IMR-90 (cell line): ENCODE data around the gene MYO10. TPM values are rescaled to one million over a fixed set of nuclear protein-coding genes. Genes with fewer than 3 reads are reported as not detected.

Source experiments
- ATAC-seq: fragments of 200-7000 bp; cut with Tn5 transposase; 2 replicates; pipeline ENCODE4 v1.9.1; 2020; ENCODE audit warnings: low read depth, mild to moderate bottlenecking, moderate library complexity
- BruUV-seq: library from RNA; stranded (reverse); fragments of 400-500 nt; replicated peaks from 2 replicates; lab custom pipeline; 2021; lab: Mats Ljungman, UMichigan
- CTCF ChIA-PET: fragments of 300-600 bp; formaldehyde crosslinking; extraction: SDS; loops from one replicate; lab custom pipeline; 2021; ENCODE audit warnings: antibody characterized with exemption; lab: Yijun Ruan, JAX
- POLR2A ChIA-PET: fragments of 300-600 bp; sonication (Branson Sonifier 250); formaldehyde crosslinking; loops from one replicate; lab custom pipeline; 2022; ENCODE audit warnings: antibody characterized with exemption; ENCODE audit not compliant: unreplicated experiment; lab: Charles Lee
- DNase-seq: peaks from one replicate; pipeline ENCODE4 v3.0.0; 2013
- H2AFZ ChIP-seq: replicated peaks from 2 replicates; pipeline ENCODE3; 2013; ENCODE audit warnings: low read length, mild to moderate bottlenecking; ENCODE audit not compliant: poor library complexity
- H2AK5ac ChIP-seq: 2 replicates; pipeline ENCODE4 v1.6.1; 2013; ENCODE audit warnings: low read depth, low read length, inconsistent platforms
- H2AK9ac ChIP-seq: replicated peaks from 2 replicates; pipeline ENCODE3; 2013; ENCODE audit warnings: mild to moderate bottlenecking, low read depth, low read length, moderate library complexity; ENCODE audit not compliant: poor library complexity
- H2BK120ac ChIP-seq: 2 replicates; pipeline ENCODE4 v1.6.1; 2013; ENCODE audit warnings: low read depth, low read length, inconsistent platforms
- H2BK15ac ChIP-seq: 3 replicates; pipeline ENCODE4 v1.6.1; 2013; ENCODE audit warnings: low read depth, low read length, inconsistent platforms
- H2BK20ac ChIP-seq: 2 replicates; pipeline ENCODE4 v1.6.1; 2013; ENCODE audit warnings: low read depth, mild to moderate bottlenecking, inconsistent platforms, low read length, moderate library complexity
- H2BK5ac ChIP-seq: 2 replicates; pipeline ENCODE4 v1.6.1; 2013; ENCODE audit warnings: mild to moderate bottlenecking, low read depth, low read length, inconsistent platforms; ENCODE audit not compliant: poor library complexity, severe bottlenecking
- H3K14ac ChIP-seq: replicated peaks from 2 replicates; pipeline ENCODE4 v1.6.1; 2013; ENCODE audit warnings: low read depth, low read length, inconsistent platforms
- H3K18ac ChIP-seq: 2 replicates; pipeline ENCODE4 v1.6.1; 2013; ENCODE audit warnings: low read depth, low read length, control low read depth
- H3K23ac ChIP-seq: 2 replicates; pipeline ENCODE4 v1.6.1; 2013; ENCODE audit warnings: low read depth, low read length, inconsistent platforms
- H3K27ac ChIP-seq: 2 replicates; pipeline ENCODE4 v1.5.1; 2013; ENCODE audit warnings: mild to moderate bottlenecking, control low read depth, low read length; ENCODE audit not compliant: insufficient read depth
- H3K27me3 ChIP-seq: 2 replicates; pipeline ENCODE4 v1.6.1; 2013; ENCODE audit warnings: low read length; ENCODE audit not compliant: control insufficient read depth, insufficient read depth
- H3K36me3 ChIP-seq: 2 replicates; pipeline ENCODE4 v1.6.1; 2013; ENCODE audit warnings: low read length, mixed read lengths; ENCODE audit not compliant: control insufficient read depth, insufficient read depth
- H3K4ac ChIP-seq: 2 replicates; pipeline ENCODE4 v1.6.1; 2013; ENCODE audit warnings: low read depth, low read length, inconsistent platforms
- H3K4me1 ChIP-seq: 2 replicates; pipeline ENCODE4 v1.6.1; 2013; ENCODE audit warnings: low read length, mixed read lengths; ENCODE audit not compliant: control insufficient read depth, insufficient read depth
- H3K4me2 ChIP-seq: 2 replicates; pipeline ENCODE4 v1.6.1; 2013; ENCODE audit warnings: low read depth, mild to moderate bottlenecking, control low read depth, low read length, moderate library complexity
- H3K4me3 ChIP-seq: 2 replicates; pipeline ENCODE4 v1.5.1; 2013; ENCODE audit warnings: low read depth, mild to moderate bottlenecking, control low read depth, low read length, moderate library complexity; ENCODE audit not compliant: insufficient read depth
- H3K56ac ChIP-seq: 2 replicates; pipeline ENCODE4 v1.6.1; 2013; ENCODE audit warnings: low read length, inconsistent platforms; ENCODE audit not compliant: insufficient read depth; ENCODE audit errors: extremely low read depth
- H3K79me1 ChIP-seq, 2 experiments: 2 replicates each; pipeline ENCODE4 v1.6.1; 2013; ENCODE audit warnings: low read length in 2 of 2, inconsistent platforms in 1 of 2, low read depth in 1 of 2
- H3K9ac ChIP-seq: 2 replicates; pipeline ENCODE4 v1.6.1; 2013; ENCODE audit warnings: low read depth, low read length, control low read depth
- H3K9me1 ChIP-seq: 2 replicates; pipeline ENCODE4 v1.6.1; 2013; ENCODE audit warnings: low read length, inconsistent platforms; ENCODE audit not compliant: insufficient read depth
- H3K9me3 ChIP-seq: 2 replicates; pipeline ENCODE4 v1.6.1; 2013; ENCODE audit warnings: low read length; ENCODE audit not compliant: control insufficient read depth, insufficient read depth
- H4K20me1 ChIP-seq: 2 replicates; pipeline ENCODE4 v1.6.1; 2013; ENCODE audit warnings: low read length, inconsistent platforms; ENCODE audit not compliant: insufficient read depth
- H4K5ac ChIP-seq: 2 replicates; pipeline ENCODE4 v1.6.1; 2013; ENCODE audit warnings: mild to moderate bottlenecking, low read depth, low read length, control low read depth
- H4K8ac ChIP-seq, 2 experiments: 2 replicates each; pipeline ENCODE4 v1.6.1; 2013; ENCODE audit warnings: low read depth in 2 of 2, low read length in 2 of 2, control low read depth in 1 of 2, inconsistent platforms in 1 of 2
- H4K91ac ChIP-seq: 2 replicates; pipeline ENCODE4 v1.6.1; 2013; ENCODE audit warnings: low read depth, low read length, inconsistent platforms; ENCODE audit not compliant: insufficient read depth
- BHLHE40 ChIP-seq: fragments of 150-350 bp; IDR thresholded peaks from 2 replicates; pipeline ENCODE4 v1.6.1; 2016; ENCODE audit warnings: mild to moderate bottlenecking, low read depth, low read length
- CEBPB ChIP-seq: IDR thresholded peaks from 2 replicates; pipeline ENCODE4 v1.6.1; 2012; ENCODE audit warnings: low read depth, low read length, improper control_type of control experiment
- CHD1 ChIP-seq: IDR thresholded peaks from 2 replicates; pipeline ENCODE4 v1.6.1; 2012; ENCODE audit warnings: low read depth, low read length, improper control_type of control experiment
- FOS ChIP-seq: fragments of 150-350 bp; IDR thresholded peaks from 2 replicates; pipeline ENCODE4 v1.6.1; 2016; ENCODE audit warnings: low read depth, low read length
- MXI1 ChIP-seq: IDR thresholded peaks from 2 replicates; pipeline ENCODE4 v1.6.1; 2012; ENCODE audit warnings: low read depth, mild to moderate bottlenecking, low read length, moderate library complexity, borderline replicate concordance
- NFE2L2 ChIP-seq: fragments of 150-350 bp; IDR thresholded peaks from 2 replicates; pipeline ENCODE4 v1.6.1; 2016; ENCODE audit warnings: low read depth, mild to moderate bottlenecking, low read length
- POLR2A ChIP-seq: IDR thresholded peaks from 2 replicates; pipeline ENCODE4 v1.6.1; 2012; ENCODE audit warnings: mild to moderate bottlenecking, low read depth, low read length
- RAD21 ChIP-seq: IDR thresholded peaks from 2 replicates; pipeline ENCODE4 v1.6.1; 2012; ENCODE audit warnings: low read length, improper control_type of control experiment
- RCOR1 ChIP-seq: IDR thresholded peaks from 2 replicates; pipeline ENCODE4 v1.6.1; 2012; ENCODE audit warnings: mild to moderate bottlenecking, low read length, improper control_type of control experiment; ENCODE audit not compliant: insufficient replicate concordance
- RFX5 ChIP-seq: IDR thresholded peaks from 2 replicates; pipeline ENCODE4 v1.8.0; 2012; ENCODE audit warnings: low read depth, mild to moderate bottlenecking, low read length, moderate library complexity
- USF2 ChIP-seq: fragments of 150-350 bp; IDR thresholded peaks from 2 replicates; pipeline ENCODE4 v1.6.1; 2017; ENCODE audit warnings: mild to moderate bottlenecking, antibody characterized with exemption, low read length, low read depth
- WGBS, 2 experiments: methylation state at CpG; one replicate each; pipeline versions ENCODE4 v1.1.5 to v1.1.7; 2013; ENCODE audit warnings: missing lambda C conversion rate in 2 of 2; ENCODE audit not compliant: insufficient read length in 1 of 2; ENCODE audit errors: extremely low coverage in 2 of 2; 5-methylcytosine and 5-hydroxymethylcytosine counted together
- dilution Hi-C: fragments of 300-500 bp; cut with HindIII; formaldehyde crosslinking; loops from one replicate; pipeline ENCODE4 v1.14.3; 2018; ENCODE audit warnings: low sequenced_read_pairs; ENCODE audit not compliant: unreplicated experiment
- in situ Hi-C: fragments of 300-500 bp; cut with MboI; formaldehyde crosslinking; loops from 3 replicates; pipeline ENCODE4 v1.14.3; 2019; ENCODE audit warnings: low sequenced_read_pairs, inconsistent platforms, mixed read lengths
- intact Hi-C: fragments of 100-400 bp; cut with micrococcal nuclease; formaldehyde crosslinking; loops from 2 replicates; pipeline ENCODE4 v1.10.0; 2022
- polyA plus RNA-seq, 3 experiments: library from polyadenylated mRNA; depleted of rRNA; stranded (reverse); fragments of >200 nt; gene quantifications; 2 replicates each; pipeline ENCODE4 v1.2.3, GENCODE V29; 2012; ENCODE audit warnings: low replicate concordance in 1 of 3
- total RNA-seq: library from RNA; depleted of rRNA; stranded (reverse); fragments of >200 nt; gene quantifications from 2 replicates; pipeline ENCODE4 v1.2.3, GENCODE V29; 2012

MYO10 gene
- total and polyA plus RNA-seq, 2 of the 4 experiments (the other 2 are of a cell fraction) = 39.9 to 115 TPM

GRCh38 chr5:16733331-16734006, 202.6 kb downstream of the MYO10 start:
- ChIA-PET CTCF (no interaction called here), POLR2A (no interaction called here)
- H3K9me1 ChIP-seq = peaks cover 39% of the 10 kb centered on the region
- H3K4me3 ChIP-seq = no peak overlapping the region
- DNase-seq = no peak
- no peak overlapping the region for H3K56ac ChIP-seq
- no peak overlapping the region for H3K14ac ChIP-seq
- no peaks in the 10 kb centered on the region for H3K27me3 ChIP-seq
- peaks cover 41% of the 10 kb centered on the region for H3K36me3 ChIP-seq
- no peak overlapping the region for H3K23ac ChIP-seq
- no peak overlapping the region for H2BK120ac ChIP-seq
- peaks cover 24 to 82% of the 10 kb centered on the region in 2 experiments for H3K79me1 ChIP-seq
- H4K91ac ChIP-seq = no peak overlapping the region
- no CpG with 5 or more reads among the region's 12 CpGs for WGBS, 2 experiments
- intact Hi-C loops = no loop called here
- ATAC-seq = no peak
- no peak overlapping the region for H4K5ac ChIP-seq
- H2BK5ac ChIP-seq = no peak overlapping the region
- H3K4me1 ChIP-seq = peaks cover 17% of the 10 kb centered on the region
- no peak for TF ChIP-seq RAD21
- no peak for TF ChIP-seq USF2
- no peak for TF ChIP-seq MXI1
- TF ChIP-seq CHD1 = no peak
- no peak for TF ChIP-seq RCOR1
- no peak for TF ChIP-seq POLR2A
- TF ChIP-seq FOS = no peak
- TF ChIP-seq CEBPB = no peak
- no peak for TF ChIP-seq BHLHE40
- no peak for TF ChIP-seq NFE2L2
- no peak for TF ChIP-seq RFX5
- BruUV-seq = no TSS peak
- H2BK20ac ChIP-seq = no peak overlapping the region
- no peak overlapping the region for H2AK5ac ChIP-seq
- no peak overlapping the region for H3K4ac ChIP-seq
- dilution Hi-C loops = no loop called here
- no peak overlapping the region for H2AK9ac ChIP-seq
- no peak overlapping the region for H3K27ac ChIP-seq
- no peaks in the 10 kb centered on the region for H3K9me3 ChIP-seq
- no peak overlapping the region for H3K9ac ChIP-seq
- H4K8ac ChIP-seq = no peak overlapping the region
- no peak overlapping the region for H3K18ac ChIP-seq
- H4K20me1 ChIP-seq = peaks cover 35% of the 10 kb centered on the region
- no peak overlapping the region for H2BK15ac ChIP-seq
- H2AFZ ChIP-seq = no peak overlapping the region
- in situ Hi-C loops = no loop called here
- no peak overlapping the region for H3K4me2 ChIP-seq
